HL-60 (cell line): ENCODE data around the gene AK8.

Experiments
- DNase-seq, 2 experiments: peaks; one replicate each; pipeline ENCODE4 v3.0.0-alpha.2; 2010 to 2020; ENCODE audit warnings: low read depth in 1 of 2, low spot score in 1 of 2
- H3K27ac ChIP-seq: fragments of 250-450 bp; sonication (Bioruptor Pico); replicated peaks from 2 replicates; pipeline ENCODE4 v1.5.1; 2020; ENCODE audit warnings: mild to moderate bottlenecking, moderate library complexity
- H3K27me3 ChIP-seq: fragments of 250-450 bp; sonication (Bioruptor Pico); 2 replicates; pipeline ENCODE4 v1.5.1; 2021; ENCODE audit warnings: mild to moderate bottlenecking, moderate library complexity; ENCODE audit not compliant: insufficient read depth, poor library complexity, severe bottlenecking
- H3K4me3 ChIP-seq: replicated peaks from 2 replicates; pipeline ENCODE4 v1.5.1; 2011; ENCODE audit warnings: mild to moderate bottlenecking, control low read depth, low read length; ENCODE audit not compliant: insufficient read depth
- GABPA ChIP-seq: IDR thresholded peaks from 2 replicates; pipeline ENCODE4 v1.6.1; 2012; ENCODE audit warnings: low read depth
- POLR2AphosphoS5 ChIP-seq: IDR thresholded peaks from 2 replicates; pipeline ENCODE4 v1.6.1; 2012; ENCODE audit warnings: low read depth
- SPI1 ChIP-seq: IDR thresholded peaks from 2 replicates; pipeline ENCODE4 v1.6.1; 2012; ENCODE audit warnings: low read depth, mild to moderate bottlenecking, borderline replicate concordance
- TF ChIP-seq, protein P1 (sequence below): IDR thresholded peaks from 2 replicates; pipeline ENCODE4 v1.6.1; 2012; ENCODE audit warnings: low read depth; ENCODE audit not compliant: insufficient replicate concordance
- TF ChIP-seq, protein P2 (sequence below): IDR thresholded peaks from one replicate; pipeline ENCODE4 v1.5.1; 2011; ENCODE audit warnings: low read length, control low read depth, inconsistent platforms; ENCODE audit not compliant: insufficient read depth

The AK8 gene

GRCh38 chr9:132810314-132810713 is 67.8 kb downstream of the AK8 start:
- TF ChIP-seq GABPA (no peak), POLR2AphosphoS5 (no peak)
- DNase-seq, result no peak
- no peak overlapping the region for H3K27ac ChIP-seq
- no peak overlapping the region for H3K4me3 ChIP-seq
- peaks cover 26% of the 10 kb centered on the region for H3K27me3 ChIP-seq

GRCh38 chr9:132809677-132810271 is 68.3 kb downstream of the AK8 start:
- DNase-seq, result no peak
- Histone ChIP-seq H3K27ac (no peak overlapping the region), H3K4me3 (no peak overlapping the region), H3K27me3 (peaks cover 31% of the 10 kb centered on the region)
- TF ChIP-seq, protein P1, sequence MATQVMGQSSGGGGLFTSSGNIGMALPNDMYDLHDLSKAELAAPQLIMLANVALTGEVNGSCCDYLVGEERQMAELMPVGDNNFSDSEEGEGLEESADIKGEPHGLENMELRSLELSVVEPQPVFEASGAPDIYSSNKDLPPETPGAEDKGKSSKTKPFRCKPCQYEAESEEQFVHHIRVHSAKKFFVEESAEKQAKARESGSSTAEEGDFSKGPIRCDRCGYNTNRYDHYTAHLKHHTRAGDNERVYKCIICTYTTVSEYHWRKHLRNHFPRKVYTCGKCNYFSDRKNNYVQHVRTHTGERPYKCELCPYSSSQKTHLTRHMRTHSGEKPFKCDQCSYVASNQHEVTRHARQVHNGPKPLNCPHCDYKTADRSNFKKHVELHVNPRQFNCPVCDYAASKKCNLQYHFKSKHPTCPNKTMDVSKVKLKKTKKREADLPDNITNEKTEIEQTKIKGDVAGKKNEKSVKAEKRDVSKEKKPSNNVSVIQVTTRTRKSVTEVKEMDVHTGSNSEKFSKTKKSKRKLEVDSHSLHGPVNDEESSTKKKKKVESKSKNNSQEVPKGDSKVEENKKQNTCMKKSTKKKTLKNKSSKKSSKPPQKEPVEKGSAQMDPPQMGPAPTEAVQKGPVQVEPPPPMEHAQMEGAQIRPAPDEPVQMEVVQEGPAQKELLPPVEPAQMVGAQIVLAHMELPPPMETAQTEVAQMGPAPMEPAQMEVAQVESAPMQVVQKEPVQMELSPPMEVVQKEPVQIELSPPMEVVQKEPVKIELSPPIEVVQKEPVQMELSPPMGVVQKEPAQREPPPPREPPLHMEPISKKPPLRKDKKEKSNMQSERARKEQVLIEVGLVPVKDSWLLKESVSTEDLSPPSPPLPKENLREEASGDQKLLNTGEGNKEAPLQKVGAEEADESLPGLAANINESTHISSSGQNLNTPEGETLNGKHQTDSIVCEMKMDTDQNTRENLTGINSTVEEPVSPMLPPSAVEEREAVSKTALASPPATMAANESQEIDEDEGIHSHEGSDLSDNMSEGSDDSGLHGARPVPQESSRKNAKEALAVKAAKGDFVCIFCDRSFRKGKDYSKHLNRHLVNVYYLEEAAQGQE, result no peak
- TF ChIP-seq GABPA (no peak), SPI1 (no peak), POLR2AphosphoS5 (no peak)
- TF ChIP-seq, protein P2, sequence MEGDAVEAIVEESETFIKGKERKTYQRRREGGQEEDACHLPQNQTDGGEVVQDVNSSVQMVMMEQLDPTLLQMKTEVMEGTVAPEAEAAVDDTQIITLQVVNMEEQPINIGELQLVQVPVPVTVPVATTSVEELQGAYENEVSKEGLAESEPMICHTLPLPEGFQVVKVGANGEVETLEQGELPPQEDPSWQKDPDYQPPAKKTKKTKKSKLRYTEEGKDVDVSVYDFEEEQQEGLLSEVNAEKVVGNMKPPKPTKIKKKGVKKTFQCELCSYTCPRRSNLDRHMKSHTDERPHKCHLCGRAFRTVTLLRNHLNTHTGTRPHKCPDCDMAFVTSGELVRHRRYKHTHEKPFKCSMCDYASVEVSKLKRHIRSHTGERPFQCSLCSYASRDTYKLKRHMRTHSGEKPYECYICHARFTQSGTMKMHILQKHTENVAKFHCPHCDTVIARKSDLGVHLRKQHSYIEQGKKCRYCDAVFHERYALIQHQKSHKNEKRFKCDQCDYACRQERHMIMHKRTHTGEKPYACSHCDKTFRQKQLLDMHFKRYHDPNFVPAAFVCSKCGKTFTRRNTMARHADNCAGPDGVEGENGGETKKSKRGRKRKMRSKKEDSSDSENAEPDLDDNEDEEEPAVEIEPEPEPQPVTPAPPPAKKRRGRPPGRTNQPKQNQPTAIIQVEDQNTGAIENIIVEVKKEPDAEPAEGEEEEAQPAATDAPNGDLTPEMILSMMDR, result no peak

DNA sequence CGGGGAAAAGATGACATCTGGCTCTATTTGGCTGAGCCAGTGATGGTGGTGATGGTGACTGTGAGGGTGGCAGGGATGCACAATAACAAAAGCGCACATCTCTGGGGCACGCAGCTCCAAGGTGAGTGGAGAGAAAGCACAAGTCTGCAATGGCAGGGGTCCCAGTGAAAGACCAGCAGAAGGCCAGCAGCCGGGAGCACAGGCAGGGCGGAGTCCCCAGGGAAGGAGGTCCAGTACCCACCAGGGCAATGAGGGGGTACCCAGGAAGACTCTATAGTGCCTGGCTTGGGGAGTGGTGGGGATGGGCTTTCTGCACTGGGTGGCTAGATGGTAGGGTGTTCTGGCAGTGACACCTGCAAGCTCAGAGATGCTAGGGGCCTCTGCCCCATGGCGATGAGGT is 69.4 kb downstream of the AK8 start:
- peaks cover 31% of the 10 kb centered on the region for H3K27me3 ChIP-seq
- TF ChIP-seq GABPA (no peak), POLR2AphosphoS5 (no peak), SPI1 (no peak)
- TF ChIP-seq, protein P2, result no peak
- TF ChIP-seq, protein P1, result no peak
- H3K4me3 ChIP-seq, result no peak overlapping the region
- DNase-seq, result no peak
- no peak overlapping the region for H3K27ac ChIP-seq

DNA sequence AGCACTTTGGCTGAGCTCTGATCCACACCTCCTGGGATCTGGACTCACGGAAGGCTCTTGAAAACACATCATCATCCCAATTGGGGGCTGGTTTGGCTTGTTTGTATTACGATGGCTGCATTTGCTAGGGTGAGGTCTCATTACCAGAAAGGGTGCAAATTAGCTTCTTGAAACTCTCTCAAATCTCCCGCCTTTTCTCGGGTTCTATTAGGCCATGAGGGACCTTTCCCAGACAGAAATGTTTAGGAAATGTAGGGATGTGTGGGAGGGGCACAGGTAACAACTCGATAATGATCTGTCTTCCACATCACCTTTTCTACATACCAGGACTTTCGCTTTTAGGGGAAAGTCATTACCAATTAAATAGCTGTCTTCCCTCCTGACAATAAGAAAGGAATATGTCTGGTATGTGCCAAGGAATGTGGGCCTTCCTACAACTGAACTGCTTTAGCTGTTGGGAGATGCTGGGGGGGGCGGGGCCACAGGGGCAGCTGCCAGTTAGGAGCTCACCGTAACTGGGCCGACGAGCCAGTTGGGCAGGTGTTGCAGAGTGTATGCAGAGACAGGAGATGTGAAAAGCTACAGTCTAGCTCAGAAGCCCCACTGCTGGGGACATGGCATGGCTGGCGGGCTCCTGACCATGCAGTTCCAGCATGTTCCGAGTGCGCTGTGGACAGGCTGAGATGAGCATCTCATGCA is 71.2 kb downstream of the AK8 start:
- no peak for DNase-seq
- no peak overlapping the region for H3K27ac ChIP-seq
- peaks cover 31% of the 10 kb centered on the region for H3K27me3 ChIP-seq
- no peak overlapping the region for H3K4me3 ChIP-seq
- TF ChIP-seq, protein P2, result no peak
- TF ChIP-seq, protein P1, result no peak
- TF ChIP-seq POLR2AphosphoS5 (no peak), GABPA (no peak), SPI1 (no peak)
